CD4-positive, alpha-beta memory T cell (primary cell): Measurements from ENCODE around the gene ITGB4. TPM values are rescaled to one million over a fixed set of nuclear protein-coding genes. Genes with fewer than 3 reads are reported as not detected.

Experiments
- CTCF ChIA-PET: fragments of 350-600 bp; sonication (Branson Sonifier 250); formaldehyde crosslinking; loops from one replicate; lab custom pipeline; 2021; ENCODE audit warnings: inconsistent platforms; ENCODE audit not compliant: partially characterized antibody; lab: Charles Lee
- POLR2A ChIA-PET: fragments of 350-600 bp; sonication (Branson Sonifier 250); formaldehyde crosslinking; loops from one replicate; lab custom pipeline; 2021; ENCODE audit not compliant: partially characterized antibody; lab: Charles Lee
- DNase-seq, 5 donors: peaks; one replicate each; pipeline versions ENCODE4 v3.0.0 to v3.0.0-alpha.2; 2020 to 2022; ENCODE audit warnings: mixed read lengths in 1 of 5
- H3K27ac ChIP-seq: one replicate; pipeline ENCODE4 v1.7.0; 2013; ENCODE audit warnings: low read depth, low read length
- H3K27me3 ChIP-seq: 2 replicates; pipeline ENCODE4 v1.7.0; 2013; ENCODE audit warnings: mild to moderate bottlenecking, low read length, moderate library complexity; ENCODE audit not compliant: insufficient read depth
- H3K36me3 ChIP-seq: 2 replicates; pipeline ENCODE4 v1.7.0; 2013; ENCODE audit warnings: mild to moderate bottlenecking, low read length, moderate library complexity; ENCODE audit not compliant: insufficient read depth
- H3K4me1 ChIP-seq: 2 replicates; pipeline ENCODE4 v1.7.0; 2013; ENCODE audit warnings: mild to moderate bottlenecking, low read length, moderate library complexity; ENCODE audit not compliant: insufficient read depth
- H3K4me3 ChIP-seq, 2 donors: one replicate each; pipeline ENCODE4 v1.7.0; 2013; ENCODE audit warnings: low read length in 2 of 2, mild to moderate bottlenecking in 1 of 2
- H3K9me3 ChIP-seq, 2 donors: one replicate each; pipeline ENCODE4 v1.7.0; 2013; ENCODE audit warnings: low read length in 2 of 2, control low read depth in 1 of 2; ENCODE audit not compliant: control insufficient read depth in 1 of 2
- H3K27ac Mint-ChIP-seq, 7 donors: one replicate each; pipeline ENCODE4 v1.8.0; 2020 to 2021; ENCODE audit warnings: mixed read lengths in 7 of 7, mild to moderate bottlenecking in 6 of 7, inconsistent platforms in 3 of 7, moderate library complexity in 3 of 7
- H3K27me3 Mint-ChIP-seq, 2 donors: one replicate each; pipeline ENCODE4 v1.8.0; 2020 to 2021; ENCODE audit warnings: mixed read lengths in 2 of 2
- H3K36me3 Mint-ChIP-seq, 2 donors: one replicate each; pipeline ENCODE4 v1.8.0; 2020 to 2021; ENCODE audit warnings: mixed read lengths in 2 of 2, inconsistent platforms in 1 of 2, mild to moderate bottlenecking in 1 of 2
- H3K4me1 Mint-ChIP-seq, 4 donors: one replicate each; pipeline ENCODE4 v1.8.0; 2020 to 2021; ENCODE audit warnings: mixed read lengths in 4 of 4, mild to moderate bottlenecking in 1 of 4
- H3K4me3 Mint-ChIP-seq, 8 donors: one replicate each; pipeline ENCODE4 v1.8.0; 2020 to 2021; ENCODE audit warnings: mixed read lengths in 8 of 8, mild to moderate bottlenecking in 7 of 8, moderate library complexity in 6 of 8, inconsistent platforms in 3 of 8
- H3K9me3 Mint-ChIP-seq, 8 donors: one replicate each; pipeline ENCODE4 v1.8.0; 2020 to 2021; ENCODE audit warnings: mixed read lengths in 8 of 8, mild to moderate bottlenecking in 5 of 8, inconsistent platforms in 3 of 8, moderate library complexity in 1 of 8
- intact Hi-C: fragments of 100-400 bp; cut with micrococcal nuclease; formaldehyde crosslinking; loops from one replicate; pipeline ENCODE4 v1.15.1; 2023
- polyA plus RNA-seq, 2 donors: library from polyadenylated mRNA; unstranded; fragments of 300-500 nt; fragmentation: Illumina TruSeq; gene quantifications; one replicate each; pipeline ENCODE4 v1.2.3, GENCODE V29; 2021
- total RNA-seq, 2 experiments: library from RNA; stranded (reverse); gene quantifications; one replicate each; pipeline ENCODE4 v1.2.3, GENCODE V29; 2021

ITGB4 gene
- total and polyA plus RNA-seq, 4 experiments from 2014 or later: 0.25 to 1.2 (median 0.79) TPM

DNA sequence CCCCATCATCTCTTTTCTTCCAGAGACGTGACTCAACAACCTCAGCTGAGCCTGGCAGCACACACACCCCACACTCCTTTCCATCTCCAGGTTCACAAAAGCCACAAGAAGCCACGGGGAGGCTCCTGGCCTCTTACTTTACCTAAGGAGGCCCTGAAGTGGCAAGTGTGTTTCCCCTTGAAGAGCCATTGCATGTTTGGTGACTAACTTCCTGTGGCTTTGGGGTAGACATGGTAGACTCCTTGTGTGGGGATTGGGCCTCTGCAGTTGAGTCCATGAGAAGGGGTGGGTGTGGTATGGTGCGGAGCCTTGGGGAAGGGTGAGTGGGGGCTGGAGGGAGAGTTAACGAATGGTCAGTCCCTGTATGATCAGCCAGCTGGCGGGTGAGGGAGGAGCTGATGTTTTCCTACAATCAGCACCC lies 29.9 kb upstream of the ITGB4 start:
- Histone ChIP-seq H3K27me3 (no peaks in the 10 kb centered on the region), H3K4me3 (no peak overlapping the region), H3K36me3 (peaks cover 47% of the 10 kb centered on the region), H3K4me1 (peaks cover 20% of the 10 kb centered on the region), H3K9me3 (no peaks in the 10 kb centered on the region), H3K27ac (no peak overlapping the region)
- H3K36me3 Mint-ChIP-seq: peaks cover 11 to 67% of the 10 kb centered on the region in 2 donors
- DNase-seq: no peak
- H3K27ac Mint-ChIP-seq: peak overlapping the region in 3 of 7 donors; percentile 29 to 70 (median 29)
- intact Hi-C loops: no loop called here
- ChIA-PET CTCF (interaction anchor here (3.3 kb wide), 1 partner anchor 58 kb away, joined by 10 read pairs; the partner anchor contains the start of gene SMIM5), POLR2A (interaction anchor here (1.1 kb wide), 2 partner anchors 11 to 30 kb away, joined by 3 read pairs; partner anchors contain the start of gene ITGB4)
- H3K27me3 Mint-ChIP-seq: no peaks in the 10 kb centered on the region
- no peak overlapping the region for H3K4me3 Mint-ChIP-seq
- H3K9me3 Mint-ChIP-seq: no peaks in the 10 kb centered on the region
- H3K4me1 Mint-ChIP-seq: peaks cover 24 to 46% (median 28%) of the 10 kb centered on the region in 4 donors

DNA sequence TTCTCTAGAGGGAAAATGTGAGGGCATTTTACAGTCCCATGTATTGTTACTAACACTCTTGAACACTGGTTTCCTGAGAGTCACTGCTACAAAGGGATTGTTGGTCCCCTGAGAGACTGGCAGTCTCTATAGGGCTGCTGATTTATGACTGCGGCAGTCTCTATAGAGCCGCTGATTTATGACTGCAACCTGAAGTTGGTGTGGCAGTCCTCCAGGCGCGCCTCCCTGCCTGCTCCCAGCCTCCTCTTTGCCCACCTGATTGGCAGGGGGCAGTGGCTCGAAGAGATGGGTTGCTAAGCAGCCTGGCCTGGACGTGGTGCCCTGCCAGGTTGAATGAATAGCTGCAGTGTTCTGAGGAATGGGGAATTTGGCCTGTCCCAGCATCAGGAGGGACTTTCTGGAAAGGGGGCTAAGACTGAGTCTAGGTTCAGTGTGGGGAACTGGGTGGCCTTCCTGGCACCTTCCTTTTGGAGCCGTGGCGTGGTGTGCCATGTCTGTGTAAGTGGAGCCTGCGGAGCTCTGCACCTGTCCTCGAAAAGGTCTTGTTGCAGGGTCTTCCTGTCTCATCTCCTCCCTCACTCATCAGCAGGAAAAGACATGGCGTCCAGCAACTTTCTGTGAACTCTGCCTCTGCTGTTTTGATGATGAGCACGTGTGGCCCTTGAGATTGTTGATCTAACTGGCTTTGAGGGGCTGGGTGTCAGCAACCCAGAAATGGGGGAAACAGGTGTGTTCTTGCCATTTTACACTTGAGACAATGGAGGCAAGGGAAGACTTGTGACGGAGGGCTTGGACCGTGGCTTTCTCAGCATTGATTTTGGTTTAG lies 29.2 kb upstream of the ITGB4 start:
- peaks cover 22 to 41% (median 27%) of the 10 kb centered on the region in 4 donors for H3K4me1 Mint-ChIP-seq

DNA sequence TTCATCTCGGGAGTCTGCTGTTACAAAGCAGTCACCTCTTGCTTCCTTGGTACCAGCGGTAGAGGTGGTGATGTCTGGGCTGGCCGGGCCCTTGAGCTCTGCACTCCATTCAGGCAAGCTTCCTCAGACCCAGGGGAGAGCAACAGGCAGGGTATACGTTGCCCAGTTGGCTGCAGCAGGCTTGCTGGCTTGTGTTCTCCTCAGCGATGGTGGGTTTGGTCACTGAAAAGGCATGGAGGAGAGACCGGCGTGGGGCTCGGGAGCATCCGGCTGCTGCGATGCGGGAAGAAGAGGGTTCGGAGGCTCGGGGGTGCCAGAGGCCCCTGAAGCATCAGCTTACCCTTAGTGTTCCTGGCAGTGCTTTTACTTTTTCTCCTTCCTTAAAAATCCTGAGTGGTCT lies 28.3 kb upstream of the ITGB4 start:
- Histone ChIP-seq H3K9me3 (no peaks in the 10 kb centered on the region), H3K27ac (no peak overlapping the region), H3K4me1 (peaks cover 17% of the 10 kb centered on the region), H3K4me3 (no peak overlapping the region), H3K27me3 (no peaks in the 10 kb centered on the region), H3K36me3 (peaks cover 54% of the 10 kb centered on the region)
- ChIA-PET POLR2A (interaction anchor here (1.4 kb wide), 1 partner anchor 28 kb away, joined by 3 read pairs; no protein-coding TSS in a partner anchor), CTCF (interaction anchor here (0.6 to 1.5 kb wide), 5 partner anchors 10 to 95 kb away, joined by 3 to 5 read pairs (median 3); no protein-coding TSS in a partner anchor)
- intact Hi-C loops: no loop called here
- Mint-ChIP-seq H3K27ac (peak overlapping the region in 1 of 7 donors; percentile 57), H3K9me3 (no peaks in the 10 kb centered on the region), H3K4me1 (peaks cover 17 to 41% (median 23%) of the 10 kb centered on the region in 4 donors), H3K36me3 (peaks cover 17 to 69% of the 10 kb centered on the region in 2 donors), H3K27me3 (no peaks in the 10 kb centered on the region), H3K4me3 (no peak overlapping the region)
- no peak for DNase-seq

More for the DNA sequence above, 29.2 kb upstream of the ITGB4 start:
- Histone ChIP-seq H3K27ac (no peak overlapping the region), H3K27me3 (no peaks in the 10 kb centered on the region), H3K9me3 (no peaks in the 10 kb centered on the region), H3K36me3 (peaks cover 47% of the 10 kb centered on the region), H3K4me1 (peaks cover 20% of the 10 kb centered on the region), H3K4me3 (no peak overlapping the region)
- POLR2A ChIA-PET: interaction anchor here (1.4 kb wide), 1 partner anchor 29 kb away, joined by 3 read pairs; no protein-coding TSS in a partner anchor
- peak overlapping the region in 3 of 7 donors; percentile 29 to 70 (median 29) for H3K27ac Mint-ChIP-seq
- no peak overlapping the region for H3K4me3 Mint-ChIP-seq
- no peaks in the 10 kb centered on the region for H3K27me3 Mint-ChIP-seq
- DNase-seq: no peak
- CTCF ChIA-PET: interaction anchor here (1.0 to 1.5 kb wide), 2 partner anchors 17 to 59 kb away, joined by 3 to 5 read pairs; no protein-coding TSS in a partner anchor
- H3K36me3 Mint-ChIP-seq: peaks cover 11 to 65% of the 10 kb centered on the region in 2 donors
- H3K9me3 Mint-ChIP-seq: no peaks in the 10 kb centered on the region
- intact Hi-C loops: no loop called here

DNA sequence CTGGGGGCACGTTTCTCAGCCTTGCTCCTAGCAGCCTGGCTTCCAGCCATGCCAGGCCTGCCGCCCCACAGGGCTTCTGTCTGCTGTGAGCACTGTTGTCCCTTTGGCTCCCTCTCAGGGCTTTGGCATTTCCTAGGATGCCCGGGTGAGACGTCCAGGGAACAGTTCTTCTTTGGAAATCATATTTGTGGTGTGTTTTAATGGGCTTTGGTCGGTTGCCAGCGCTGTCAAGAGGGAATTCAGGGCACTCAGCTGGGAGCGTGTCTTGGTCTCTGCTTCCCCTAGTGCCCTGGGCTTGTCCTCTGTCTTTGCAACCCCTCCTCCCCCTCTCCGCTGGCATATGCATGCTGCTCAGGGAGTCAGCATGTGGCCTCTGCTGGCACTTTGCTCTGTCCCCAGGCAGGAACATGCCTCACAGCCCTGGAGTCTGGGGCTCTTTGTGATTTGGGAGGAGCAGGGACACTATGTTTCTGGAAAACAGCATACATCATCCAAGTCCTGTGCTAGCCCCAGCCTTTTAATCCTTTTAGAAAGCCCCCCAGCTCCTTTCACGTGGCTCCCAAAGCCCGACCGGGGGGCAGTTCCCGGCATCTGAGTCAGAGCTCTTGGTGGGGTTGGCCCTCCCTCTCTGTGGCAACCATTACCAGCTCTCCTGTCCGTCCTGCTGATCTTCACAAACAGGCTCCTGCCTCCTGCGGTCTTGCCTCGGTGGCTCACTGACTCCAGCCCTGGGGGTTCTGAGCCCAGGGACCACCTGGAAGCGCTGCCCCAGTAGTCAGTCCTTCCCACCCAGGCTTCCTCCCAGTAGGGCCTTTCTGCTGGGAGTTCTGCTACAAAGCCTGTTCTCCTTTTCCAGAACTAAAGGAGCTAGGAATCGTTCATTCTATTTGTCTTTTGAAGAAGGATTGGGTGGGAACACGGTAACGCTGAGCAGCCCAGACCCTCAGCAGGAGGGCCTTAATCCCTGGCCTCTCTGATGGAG lies 27.5 kb upstream of the ITGB4 start:
- DNase-seq: no peak
- H3K36me3 ChIP-seq: peaks cover 55% of the 10 kb centered on the region
- H3K27ac ChIP-seq: no peak overlapping the region
- no peaks in the 10 kb centered on the region for H3K9me3 ChIP-seq
- no peak overlapping the region for H3K4me3 Mint-ChIP-seq
- peaks cover 9% of the 10 kb centered on the region for H3K4me1 ChIP-seq
- H3K27me3 ChIP-seq: no peaks in the 10 kb centered on the region
- peak overlapping the region in 1 of 7 donors; percentile 18 for H3K27ac Mint-ChIP-seq
- ChIA-PET CTCF (interaction anchor here (0.6 to 1.5 kb wide), 3 partner anchors 11 to 54 kb away, joined by 3 to 5 read pairs (median 3); no protein-coding TSS in a partner anchor), POLR2A (no interaction called here)
- H3K36me3 Mint-ChIP-seq: peaks cover 18 to 72% of the 10 kb centered on the region in 2 donors
- no peaks in the 10 kb centered on the region for H3K9me3 Mint-ChIP-seq
- peaks cover 15 to 34% (median 16%) of the 10 kb centered on the region in 4 donors for H3K4me1 Mint-ChIP-seq
- no peaks in the 10 kb centered on the region for H3K27me3 Mint-ChIP-seq
- H3K4me3 ChIP-seq: no peak overlapping the region
- intact Hi-C loops: no loop called here

DNA sequence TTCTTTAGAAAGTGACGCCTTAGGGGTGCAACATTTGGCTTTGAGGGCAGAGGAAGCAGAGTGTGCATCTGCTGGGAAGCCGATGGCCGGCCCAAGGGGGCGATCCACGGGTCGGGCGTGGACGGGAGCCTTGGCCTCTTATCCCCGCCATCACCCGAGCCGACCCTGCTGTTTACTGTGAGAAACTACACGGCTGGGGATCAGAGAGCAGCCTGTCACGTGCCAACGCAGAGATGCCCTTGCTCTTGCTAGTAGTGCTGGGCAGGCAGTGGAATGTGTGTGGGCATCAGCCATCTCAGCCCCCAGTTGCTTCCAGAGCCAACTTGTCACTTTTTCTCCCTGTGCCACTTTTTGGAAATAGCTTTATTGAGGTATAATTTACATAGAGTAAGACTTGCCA lies 26.7 kb upstream of the ITGB4 start:
- peaks cover 10 to 27% (median 11%) of the 10 kb centered on the region in 4 donors for H3K4me1 Mint-ChIP-seq
- H3K4me3 Mint-ChIP-seq: no peak overlapping the region
- no peak for DNase-seq
- no peak overlapping the region for H3K27ac Mint-ChIP-seq
- H3K27me3 Mint-ChIP-seq: no peaks in the 10 kb centered on the region
- Histone ChIP-seq H3K27ac (no peak overlapping the region), H3K4me3 (no peak overlapping the region), H3K4me1 (peaks cover 3% of the 10 kb centered on the region), H3K36me3 (peaks cover 56% of the 10 kb centered on the region), H3K27me3 (no peaks in the 10 kb centered on the region), H3K9me3 (no peaks in the 10 kb centered on the region)
- peaks cover 20 to 73% of the 10 kb centered on the region in 2 donors for H3K36me3 Mint-ChIP-seq
- ChIA-PET CTCF (no interaction called here), POLR2A (no interaction called here)
- intact Hi-C loops: no loop called here
- H3K9me3 Mint-ChIP-seq: no peaks in the 10 kb centered on the region

DNA sequence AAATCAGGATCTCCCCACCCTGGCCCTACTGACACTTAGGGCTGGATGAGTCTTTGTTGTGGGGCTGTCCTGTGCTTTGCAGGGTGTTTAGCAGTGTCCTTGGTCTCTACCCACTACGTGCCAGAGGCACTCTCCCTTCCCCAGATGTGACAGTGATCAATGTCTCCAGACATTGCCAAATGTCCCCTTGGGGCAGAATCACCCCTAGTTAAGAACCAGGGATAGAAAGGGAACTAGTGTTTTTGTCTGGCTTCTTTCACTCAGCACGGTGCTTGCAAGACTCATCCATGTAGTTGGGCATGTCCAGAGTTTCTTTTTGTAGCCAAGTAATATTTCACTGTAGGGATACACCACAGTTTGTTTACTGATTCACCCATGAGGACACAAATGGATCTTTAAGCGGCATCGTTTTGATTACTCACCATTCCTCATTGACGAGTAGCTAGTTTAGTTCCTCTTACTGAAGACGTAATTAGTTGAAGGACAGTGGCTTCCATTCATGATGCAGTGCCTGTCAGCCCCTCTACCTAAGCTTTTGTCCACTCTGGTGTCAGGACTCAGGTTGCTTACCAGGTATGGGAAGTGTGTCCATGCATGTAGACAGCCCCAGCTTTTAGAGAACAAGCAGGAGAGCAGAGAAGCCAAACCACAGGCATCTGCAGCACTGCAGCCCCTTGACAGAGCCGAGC lies 26.0 kb upstream of the ITGB4 start:
- Mint-ChIP-seq H3K36me3 (peaks cover 23 to 77% of the 10 kb centered on the region in 2 donors), H3K4me3 (peak overlapping the region in 1 of 8 donors; percentile 55), H3K9me3 (no peaks in the 10 kb centered on the region), H3K27ac (no peak overlapping the region), H3K27me3 (no peaks in the 10 kb centered on the region), H3K4me1 (peaks cover 6 to 23% (median 7%) of the 10 kb centered on the region in 4 donors)
- Histone ChIP-seq H3K4me3 (no peak overlapping the region), H3K4me1 (no peaks in the 10 kb centered on the region), H3K9me3 (no peaks in the 10 kb centered on the region), H3K27ac (no peak overlapping the region), H3K27me3 (no peaks in the 10 kb centered on the region), H3K36me3 (peaks cover 64% of the 10 kb centered on the region)
- DNase-seq: no peak
- ChIA-PET POLR2A (no interaction called here), CTCF (interaction anchor here (1.0 kb wide), 1 partner anchor 53 kb away, joined by 4 read pairs; no protein-coding TSS in a partner anchor)
- intact Hi-C loops: no loop called here
